Endothelial cell of umbilical vein (primary cell): ENCODE measurements around the gene PRAMEF5. TPM values are rescaled to one million over a fixed set of nuclear protein-coding genes. Genes with fewer than 3 reads are reported as not detected.
"Not testable (repeated sequence)": the region's sequence is repeated elsewhere in the genome, so short reads cannot be mapped to it uniquely, and the experiment has no call there.

Experiments
- BruUV-seq: library from RNA; stranded (reverse); fragments of 400-500 nt; replicated peaks from 2 replicates; lab custom pipeline; 2021; lab: Mats Ljungman, UMichigan
- CTCF ChIA-PET: fragments of 300-600, 350-600 bp; sonication (Branson Sonifier 250); formaldehyde crosslinking; loops from one replicate; lab custom pipeline; 2021; ENCODE audit warnings: antibody characterized with exemption, inconsistent platforms; lab: Charles Lee
- POLR2A ChIA-PET: fragments of 300-600, 350-600 bp; sonication (Branson Sonifier 250); formaldehyde crosslinking; loops from one replicate; lab custom pipeline; 2021; ENCODE audit warnings: antibody characterized with exemption, inconsistent platforms; lab: Charles Lee
- DNase-seq: peaks from one replicate; pipeline ENCODE4 v3.0.0-alpha.2; 2011; ENCODE audit warnings: low read depth, low spot score
- FAIRE-seq: peaks from 2 replicates; lab custom pipeline; 2011; peaks lifted over from hg19 to GRCh38; lab: Jason Lieb, UNC
- H2AFZ ChIP-seq: 2 replicates; pipeline ENCODE4 v1.6.0; 2012; ENCODE audit warnings: low read depth, low read length, control low read depth, inconsistent platforms
- H3K27ac ChIP-seq: 2 replicates; pipeline ENCODE4 v1.5.1; 2011; ENCODE audit warnings: low read depth, mild to moderate bottlenecking, control low read depth, low read length, moderate library complexity; ENCODE audit not compliant: insufficient read depth
- H3K27me3 ChIP-seq, 2 experiments: 2 replicates each; pipeline versions ENCODE4 v1.6.0 to v1.6.1; 2011; ENCODE audit warnings: low read length in 2 of 2, mixed read lengths in 1 of 2; ENCODE audit not compliant: control insufficient read depth in 2 of 2, insufficient read depth in 2 of 2
- H3K36me3 ChIP-seq, 2 experiments: 2 replicates in 1 of 2; 3 replicates in 1 of 2; pipeline ENCODE4 v1.5.1; 2011; ENCODE audit warnings: low read length in 2 of 2, mild to moderate bottlenecking in 1 of 2, moderate library complexity in 1 of 2; ENCODE audit not compliant: control insufficient read depth in 2 of 2, insufficient read depth in 2 of 2; ENCODE audit errors: extremely low read depth in 1 of 2
- H3K4me1 ChIP-seq: 3 replicates; pipeline ENCODE4 v1.5.1; 2011; ENCODE audit warnings: mild to moderate bottlenecking, low read length; ENCODE audit not compliant: control insufficient read depth, insufficient read depth; ENCODE audit errors: extremely low read depth
- H3K4me2 ChIP-seq: 2 replicates; pipeline ENCODE4 v1.6.1; 2011; ENCODE audit warnings: low read length, control low read depth, mixed read lengths; ENCODE audit not compliant: insufficient read depth
- H3K4me3 ChIP-seq, 3 experiments: fragments of 200-600 bp in 1 of 3; sonication (generic), shearing (Covaris generic) in 1 of 3; replicated peaks in 1 of 3; 2 replicates each; pipeline ENCODE4 v1.5.1; 2011 to 2016; ENCODE audit warnings: control low read depth in 3 of 3, low read length in 3 of 3, mild to moderate bottlenecking in 2 of 3, inconsistent platforms in 1 of 3, low read depth in 1 of 3, moderate library complexity in 1 of 3; ENCODE audit not compliant: insufficient read depth in 1 of 3
- H3K79me2 ChIP-seq: 2 replicates; pipeline ENCODE4 v1.6.0; 2012; ENCODE audit warnings: low read length, inconsistent platforms; ENCODE audit not compliant: control insufficient read depth, insufficient read depth
- H3K9ac ChIP-seq: replicated peaks from 2 replicates; pipeline ENCODE3; 2011; ENCODE audit warnings: low read length, control low read depth; ENCODE audit not compliant: insufficient read depth; ENCODE audit errors: extremely low read depth
- H3K9me1 ChIP-seq: replicated peaks from 3 replicates; pipeline ENCODE4 v1.6.0; 2011; ENCODE audit warnings: mild to moderate bottlenecking, low read length; ENCODE audit not compliant: control insufficient read depth, insufficient read depth; ENCODE audit errors: extremely low read depth
- H3K9me3 ChIP-seq: replicated peaks from 2 replicates; pipeline ENCODE4 v1.5.1; 2012; ENCODE audit warnings: low read length, inconsistent platforms; ENCODE audit not compliant: control insufficient read depth, insufficient read depth
- H4K20me1 ChIP-seq: replicated peaks from 2 replicates; pipeline ENCODE3; 2011; ENCODE audit warnings: mild to moderate bottlenecking, low read length; ENCODE audit not compliant: control insufficient read depth, insufficient read depth; ENCODE audit errors: extremely low read depth
- dilution Hi-C: fragments of 300-500 bp; cut with MboI; formaldehyde crosslinking; loops from one replicate; pipeline ENCODE4 v1.15.0; 2019; ENCODE audit warnings: low sequenced_read_pairs; ENCODE audit not compliant: extremely low pct_ligation_motif_present
- intact Hi-C: fragments of 100-400 bp; cut with micrococcal nuclease; formaldehyde crosslinking; loops from one replicate; pipeline ENCODE4 v1.10.0; 2022
- polyA plus RNA-seq, 4 experiments: library from polyadenylated mRNA; depleted of rRNA in 3 of 4; stranded (reverse) in 3 of 4; unstranded in 1 of 4; fragments of >200 nt; gene quantifications; 2 replicates each; pipeline versions ENCODE4 v1.2.1 to v1.2.3, GENCODE V29; 2011 to 2012; ENCODE audit warnings: missing spikeins in 1 of 4
- total RNA-seq: library from RNA; stranded (reverse); gene quantifications from 2 replicates; pipeline ENCODE4 v1.2.3, GENCODE V29; 2021

The PRAMEF5 gene
- total and polyA plus RNA-seq, 2 donors (not counting 3 experiments of a cell fraction or from before 2014, with no cell fraction given): not detected

DNA sequence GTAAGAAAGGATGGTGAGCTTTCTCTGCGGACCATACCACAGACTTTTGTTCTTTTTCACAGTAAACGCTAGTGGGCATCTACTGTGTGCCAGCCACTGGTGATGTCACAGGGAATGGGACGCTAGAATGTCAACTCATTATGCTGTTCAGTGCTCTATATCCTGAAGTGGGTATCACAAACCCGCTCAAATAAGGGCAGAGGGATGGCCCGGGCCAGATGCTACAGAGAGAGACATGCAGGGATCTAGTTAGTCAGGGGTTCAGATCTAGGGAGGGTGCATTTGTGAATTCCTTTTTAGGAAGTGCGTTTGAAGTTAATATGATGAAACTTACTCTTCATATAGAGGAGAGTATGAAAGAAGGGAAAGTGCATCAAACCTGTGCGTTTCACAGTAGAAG is 6.9 kb upstream of the PRAMEF5 start:
- H4K20me1 ChIP-seq, H3K79me2 ChIP-seq, CTCF ChIA-PET, H3K36me3 ChIP-seq, H3K4me1 ChIP-seq, dilution Hi-C loops, FAIRE-seq, DNase-seq, H3K9me3 ChIP-seq, H3K27ac ChIP-seq, BruUV-seq, POLR2A ChIA-PET, H3K9ac ChIP-seq, H2AFZ ChIP-seq, H3K9me1 ChIP-seq, H3K4me2 ChIP-seq, intact Hi-C loops, H3K4me3 ChIP-seq, H3K27me3 ChIP-seq: not testable (repeated sequence)

GRCh38 chr1:13265124-13265523 is 11.1 kb downstream of the PRAMEF5 start:
- BruUV-seq, H3K4me2 ChIP-seq, H4K20me1 ChIP-seq, H2AFZ ChIP-seq, H3K4me1 ChIP-seq, FAIRE-seq, H3K27ac ChIP-seq, H3K9me3 ChIP-seq, CTCF ChIA-PET, H3K36me3 ChIP-seq, intact Hi-C loops, H3K27me3 ChIP-seq, dilution Hi-C loops, H3K79me2 ChIP-seq, H3K9ac ChIP-seq, DNase-seq, H3K4me3 ChIP-seq, H3K9me1 ChIP-seq, POLR2A ChIA-PET: not testable (repeated sequence)

DNA sequence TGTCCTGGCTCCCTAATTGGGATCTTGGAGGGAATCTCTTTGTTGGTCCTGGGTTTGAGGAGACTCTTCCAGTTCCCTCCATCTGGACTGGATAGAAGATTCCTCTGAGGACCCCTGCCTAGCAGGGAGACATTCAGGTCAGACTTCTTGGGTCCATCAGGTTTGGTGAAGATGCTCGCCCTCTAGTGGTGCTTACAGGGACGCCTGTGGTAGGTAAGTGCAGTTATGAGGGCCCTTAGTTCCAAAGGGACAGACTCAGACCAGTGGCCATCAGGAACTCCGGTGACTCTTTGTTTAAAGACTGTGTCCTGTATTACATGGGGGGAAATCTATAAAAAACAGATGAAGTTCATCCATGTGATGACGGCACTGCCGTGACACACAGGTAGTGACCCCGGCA is 23.0 kb downstream of the PRAMEF5 start:
- H2AFZ ChIP-seq, CTCF ChIA-PET, H3K36me3 ChIP-seq, FAIRE-seq, H3K9me1 ChIP-seq, H4K20me1 ChIP-seq, H3K9me3 ChIP-seq, H3K79me2 ChIP-seq, POLR2A ChIA-PET, DNase-seq, H3K4me3 ChIP-seq, dilution Hi-C loops, BruUV-seq, H3K4me1 ChIP-seq, H3K27me3 ChIP-seq, H3K27ac ChIP-seq, H3K9ac ChIP-seq, H3K4me2 ChIP-seq, intact Hi-C loops: not testable (repeated sequence)

DNA sequence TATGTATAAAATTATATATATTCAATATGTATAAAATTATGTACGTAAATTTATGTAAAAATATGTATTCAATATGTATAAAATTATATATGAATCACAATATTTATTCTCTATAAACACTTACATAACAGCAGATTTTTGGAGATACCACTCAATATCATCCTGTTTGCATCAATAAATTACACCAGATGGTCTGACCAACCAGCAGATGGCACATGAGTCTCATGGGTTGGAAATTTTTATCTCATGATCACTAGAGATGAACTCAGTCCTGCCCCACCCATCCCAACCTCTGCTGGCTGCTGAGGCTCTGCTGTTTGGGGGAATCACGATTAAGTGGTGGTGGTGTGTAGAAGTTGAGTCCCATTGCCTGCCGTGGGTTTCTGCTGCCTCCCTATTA is 25.6 kb downstream of the PRAMEF5 start:
- FAIRE-seq: not testable (repeated sequence)

More for the DNA sequence above, 25.6 kb downstream of the PRAMEF5 start:
- DNase-seq, dilution Hi-C loops, H3K79me2 ChIP-seq, H3K36me3 ChIP-seq, H3K4me1 ChIP-seq, H3K4me3 ChIP-seq, BruUV-seq, H3K4me2 ChIP-seq, H2AFZ ChIP-seq, CTCF ChIA-PET, H3K9ac ChIP-seq, H3K27me3 ChIP-seq, H3K9me1 ChIP-seq, POLR2A ChIA-PET, H3K27ac ChIP-seq, H4K20me1 ChIP-seq, intact Hi-C loops, H3K9me3 ChIP-seq: not testable (repeated sequence)
